GM11168 (cell line): Measurements from ENCODE around the gene RSRC2.
"Not testable (repeated sequence)": the region's sequence is repeated elsewhere in the genome, so short reads cannot be mapped to it uniquely, and the experiment has no call there.

Experiments used
- in situ Hi-C: fragments of 300-500 bp; cut with MboI; formaldehyde crosslinking; loops from one replicate; pipeline ENCODE4 v1.12.0; 2022; ENCODE audit warnings: low sequenced_read_pairs; ENCODE audit not compliant: unreplicated experiment

RSRC2 gene

GRCh38 chr12:122526683-122527477 is at the start of gene RSRC2, which contains the start of gene KNTC1:
Gene RSRC2 (minus strand): TSS chr12:122526936. CDS start chr12:122526853, 83 bp downstream.
Gene KNTC1 (plus strand): TSS chr12:122527249. CDS start chr12:122530064, 2,815 bp downstream.
- in situ Hi-C loops, result no loop called here

GRCh38 chr12:122571821-122572220 is 45.1 kb upstream of the RSRC2 start:
- in situ Hi-C loops, result no loop called here

- in situ Hi-C loops, result not testable (repeated sequence)
These were observed 43.3 kb upstream of the RSRC2 start for GRCh38 chr12:122570006-122570405.

GRCh38 chr12:122569288-122569687 is 42.6 kb upstream of the RSRC2 start:
- in situ Hi-C loops, result no loop called here

- in situ Hi-C loops, result not testable (repeated sequence)
These were observed 40.1 kb upstream of the RSRC2 start for GRCh38 chr12:122566816-122567215.

- in situ Hi-C loops, result no loop called here
These were observed 36.6 kb upstream of the RSRC2 start for GRCh38 chr12:122563361-122563760.

GRCh38 chr12:122560138-122560537 is 33.4 kb upstream of the RSRC2 start:
- in situ Hi-C loops, result no loop called here

- in situ Hi-C loops, result loop anchor here (10.0 kb wide), 1 partner anchor 206 kb away; no protein-coding TSS in a partner anchor
These were observed 32.3 kb upstream of the RSRC2 start for GRCh38 chr12:122558745-122559641.

- in situ Hi-C loops, result no loop called here
These were observed 20.6 kb upstream of the RSRC2 start for GRCh38 chr12:122547330-122547729.

GRCh38 chr12:122545855-122546254 is 19.1 kb upstream of the RSRC2 start:
- in situ Hi-C loops, result no loop called here

GRCh38 chr12:122544537-122544936 is 17.8 kb upstream of the RSRC2 start:
- in situ Hi-C loops, result no loop called here

- in situ Hi-C loops, result no loop called here
These were observed 11.8 kb upstream of the RSRC2 start for GRCh38 chr12:122538496-122538895.

- in situ Hi-C loops, result no loop called here
These were observed 10.3 kb upstream of the RSRC2 start for GRCh38 chr12:122537021-122537420.

GRCh38 chr12:122533856-122534255 is 7.1 kb upstream of the RSRC2 start:
- in situ Hi-C loops, result no loop called here

GRCh38 chr12:122528992-122529391 is 2.3 kb upstream of the RSRC2 start:
- in situ Hi-C loops, result no loop called here

GRCh38 chr12:122528582-122528981 is 1.8 kb upstream of the RSRC2 start:
- in situ Hi-C loops, result no loop called here

GRCh38 chr12:122527478-122527944 is 775 bp upstream of the RSRC2 start:
- in situ Hi-C loops, result no loop called here

- in situ Hi-C loops, result no loop called here
These were observed 2.7 kb downstream of the RSRC2 start for GRCh38 chr12:122523846-122524718.

GRCh38 chr12:122523280-122523679 is 3.5 kb downstream of the RSRC2 start:
- in situ Hi-C loops, result no loop called here

GRCh38 chr12:122520676-122521075 is 6.1 kb downstream of the RSRC2 start:
- in situ Hi-C loops, result no loop called here
